Measurements from ENCODE around the gene KCNG1.
A peak's percentile ranks its signal among the peaks of the same experiment; 100 is the strongest.

The KCNG1 gene

DNA sequence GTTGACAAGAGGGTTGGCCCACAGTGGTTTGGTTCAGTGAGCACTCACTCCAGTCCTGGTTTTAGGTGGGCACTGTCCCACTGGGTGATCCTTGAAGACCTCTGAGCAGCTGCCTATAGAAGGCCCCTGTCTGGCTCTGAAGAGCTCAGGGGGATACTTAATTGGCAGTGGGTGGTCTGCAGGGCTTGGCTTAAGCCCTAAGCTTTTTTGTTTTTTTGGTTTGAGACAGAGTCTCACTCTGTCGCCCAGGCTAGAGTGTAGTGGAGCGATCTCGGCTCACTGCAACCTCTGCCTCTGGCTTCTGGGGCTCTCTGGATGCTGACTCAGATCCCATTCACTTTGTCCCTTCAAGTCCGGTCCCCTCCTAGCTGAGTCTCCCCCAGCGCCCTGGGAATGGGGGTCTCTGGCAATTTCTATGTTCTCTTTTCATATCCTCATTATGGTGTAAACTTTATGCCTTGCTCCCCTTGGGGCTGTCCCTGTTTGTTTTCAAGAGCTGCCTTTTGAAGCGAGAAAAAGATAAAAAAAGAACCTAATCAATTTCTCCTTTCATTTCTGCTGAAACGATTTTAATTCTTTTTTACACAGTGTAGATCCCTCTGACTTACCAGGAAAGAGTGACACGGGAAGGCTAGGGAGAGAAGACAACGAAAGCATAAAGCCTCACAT is 12.2 kb upstream of the KCNG1 start:
- DNase-seq: no peak

- no peak for DNase-seq
Observed at GRCh38 chr20:51034476-51034875, 11.6 kb upstream of the KCNG1 start.

- DNase-seq: no peak
Observed at GRCh38 chr20:51029963-51030920, 7.3 kb upstream of the KCNG1 start.

GRCh38 chr20:51029556-51029955 is 6.6 kb upstream of the KCNG1 start:
- DNase-seq: no peak

DNA sequence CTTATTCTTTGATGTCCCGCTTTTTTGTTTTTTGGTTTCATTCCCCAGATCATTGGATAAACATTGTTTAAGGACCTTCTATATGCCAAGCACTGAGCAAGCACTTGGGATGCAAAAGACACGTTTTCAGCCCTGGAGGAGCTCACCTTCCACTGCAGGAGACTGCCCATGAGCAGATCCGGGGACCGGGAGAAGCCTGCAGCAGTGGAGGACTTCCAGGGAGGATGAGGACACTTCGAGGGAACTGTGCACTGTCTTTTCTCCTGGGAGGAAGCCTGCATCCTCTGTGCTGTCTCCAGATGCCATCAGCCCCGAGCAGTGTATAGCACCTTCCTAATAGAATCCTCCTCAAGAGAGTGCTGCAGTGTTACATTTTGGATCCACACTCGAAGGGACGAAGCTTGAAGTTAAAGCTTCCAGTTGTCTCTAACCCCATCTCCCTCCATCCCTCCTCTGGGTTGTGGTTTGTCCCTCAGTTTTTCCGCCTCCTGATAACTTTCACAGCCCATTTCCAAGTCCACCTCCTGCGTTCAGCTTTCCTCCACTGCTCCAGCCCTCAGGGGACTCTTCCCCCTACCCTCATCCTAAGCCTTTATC is 5.8 kb upstream of the KCNG1 start:
- no peak for DNase-seq

- no peak for DNase-seq
Observed at GRCh38 chr20:51027035-51027795, 4.3 kb upstream of the KCNG1 start.

GRCh38 chr20:51026269-51026668 is 3.4 kb upstream of the KCNG1 start:
- DNase-seq: no peak

DNA sequence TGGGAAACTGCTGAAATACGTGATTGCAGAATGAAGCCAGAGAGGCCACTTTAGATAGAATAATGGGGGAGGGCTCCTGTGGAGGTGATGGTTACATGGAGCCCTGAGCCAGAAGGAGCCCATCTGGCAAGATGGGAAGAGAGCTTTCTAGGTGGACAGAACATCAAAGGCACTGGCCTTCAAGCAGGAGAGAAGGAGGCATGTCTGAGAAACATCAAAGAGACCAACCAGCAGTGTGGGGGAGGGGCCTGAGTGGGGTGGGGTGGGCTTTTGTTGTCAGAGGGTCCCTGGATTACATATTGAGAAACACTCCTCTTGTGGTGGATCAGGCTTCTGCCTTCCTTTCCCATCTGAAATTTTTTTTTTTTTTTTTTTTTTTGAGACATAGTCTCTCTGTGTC is 1.9 kb upstream of the KCNG1 start:
- no peak for DNase-seq

DNA sequence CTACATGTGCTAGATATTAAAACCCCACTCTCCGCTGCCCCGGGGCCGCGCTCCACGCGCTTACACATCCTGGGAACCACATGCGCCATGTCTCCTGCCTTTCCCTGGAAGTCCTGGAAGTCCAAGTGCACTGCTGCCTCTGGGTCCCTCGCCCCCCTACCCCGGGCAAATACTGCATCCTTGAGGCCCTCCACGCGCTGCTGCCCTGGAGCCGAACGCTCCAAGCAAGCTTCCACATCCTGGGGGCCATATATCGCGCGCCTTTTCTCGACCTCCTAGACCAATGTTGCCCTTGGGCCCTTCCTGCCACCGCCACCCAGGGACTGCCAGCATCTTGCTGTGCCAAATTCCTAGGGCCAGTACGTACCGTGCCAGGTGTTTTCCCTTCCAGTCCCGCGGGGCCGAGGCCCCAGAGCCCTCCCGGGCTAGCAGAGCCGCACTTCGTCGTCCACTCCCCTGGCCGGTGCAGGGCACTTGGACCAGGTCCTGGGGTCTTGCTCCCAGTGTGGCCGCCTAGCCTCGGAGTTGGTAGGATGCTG is 779 bp upstream of the KCNG1 start:
- DNase-seq: no peak

DNA sequence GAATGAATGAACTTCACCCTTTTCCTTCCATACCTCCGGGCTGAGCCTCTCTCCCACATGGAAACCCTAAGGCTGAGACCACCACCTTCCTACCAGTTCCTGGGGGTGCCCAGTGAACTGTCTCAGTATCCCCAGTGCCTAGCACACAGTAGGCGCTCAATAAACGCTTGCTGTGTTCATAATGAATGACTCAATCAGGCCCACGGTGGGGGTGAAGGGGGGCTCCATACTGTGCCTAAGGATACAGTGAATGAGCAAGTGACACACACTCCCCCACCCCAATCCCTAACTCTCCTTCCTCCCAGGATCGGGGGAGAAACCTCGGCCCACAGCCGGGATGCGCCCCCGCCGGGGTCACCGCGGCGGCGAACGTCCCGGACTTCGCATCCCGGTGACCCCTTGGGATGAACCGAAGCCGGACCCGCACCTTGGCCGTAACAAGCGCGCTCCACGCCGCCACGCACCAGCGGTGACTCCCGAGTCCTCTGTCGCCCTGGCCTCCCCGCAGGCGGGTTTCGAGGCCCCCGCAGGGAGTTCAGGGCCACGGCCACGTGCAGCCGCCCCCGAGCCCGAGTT is 592 bp downstream of the KCNG1 start:
- no peak for DNase-seq

DNA sequence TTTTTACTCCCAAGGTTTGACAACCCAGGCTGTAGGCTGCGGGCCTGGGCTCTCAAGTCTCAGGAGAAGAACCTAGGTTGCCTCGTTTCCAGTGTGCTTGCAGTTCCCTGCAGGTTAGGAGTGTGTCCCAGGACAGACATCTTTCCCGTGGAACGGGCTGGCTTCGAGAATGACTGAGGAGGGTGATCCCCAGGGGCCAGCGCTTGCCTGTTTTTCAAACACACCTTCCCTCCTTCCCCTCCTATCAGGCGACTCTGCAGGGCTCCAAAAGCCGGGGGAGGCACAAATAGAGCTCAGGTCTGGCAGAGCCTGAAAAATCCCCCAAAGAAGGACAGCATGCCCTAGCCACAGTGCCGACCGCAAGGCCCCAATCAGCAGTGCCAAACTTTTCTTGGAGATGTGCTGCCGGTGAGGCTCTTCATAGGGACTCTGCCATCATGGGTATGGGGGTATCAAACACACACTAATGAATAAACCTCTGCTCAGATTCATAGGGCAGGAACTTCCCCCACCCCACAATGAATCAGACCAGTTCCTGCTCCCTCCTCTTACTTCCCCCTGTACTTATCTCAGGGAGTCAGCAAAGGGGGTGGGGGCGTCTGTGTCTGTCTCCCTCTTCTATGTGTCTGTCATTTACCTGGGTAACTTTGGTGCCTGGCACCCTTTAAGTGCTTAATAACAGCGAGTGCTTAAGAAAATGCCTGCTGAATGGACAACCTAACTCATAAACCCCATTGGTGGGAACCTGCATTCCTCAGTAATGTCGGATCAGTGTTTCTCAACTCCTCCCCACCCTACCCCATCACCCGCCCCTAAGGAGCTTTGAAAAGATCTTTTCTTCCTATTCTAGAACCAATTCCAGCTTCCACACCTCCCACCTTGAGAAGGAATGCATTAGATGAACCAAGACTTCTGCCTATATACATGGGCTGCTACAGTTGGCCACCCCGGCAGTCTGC is 1.6 kb downstream of the KCNG1 start:
- no peak for DNase-seq

- DNase-seq: no peak
Observed at GRCh38 chr20:51020657-51021056, 2.2 kb downstream of the KCNG1 start.

DNA sequence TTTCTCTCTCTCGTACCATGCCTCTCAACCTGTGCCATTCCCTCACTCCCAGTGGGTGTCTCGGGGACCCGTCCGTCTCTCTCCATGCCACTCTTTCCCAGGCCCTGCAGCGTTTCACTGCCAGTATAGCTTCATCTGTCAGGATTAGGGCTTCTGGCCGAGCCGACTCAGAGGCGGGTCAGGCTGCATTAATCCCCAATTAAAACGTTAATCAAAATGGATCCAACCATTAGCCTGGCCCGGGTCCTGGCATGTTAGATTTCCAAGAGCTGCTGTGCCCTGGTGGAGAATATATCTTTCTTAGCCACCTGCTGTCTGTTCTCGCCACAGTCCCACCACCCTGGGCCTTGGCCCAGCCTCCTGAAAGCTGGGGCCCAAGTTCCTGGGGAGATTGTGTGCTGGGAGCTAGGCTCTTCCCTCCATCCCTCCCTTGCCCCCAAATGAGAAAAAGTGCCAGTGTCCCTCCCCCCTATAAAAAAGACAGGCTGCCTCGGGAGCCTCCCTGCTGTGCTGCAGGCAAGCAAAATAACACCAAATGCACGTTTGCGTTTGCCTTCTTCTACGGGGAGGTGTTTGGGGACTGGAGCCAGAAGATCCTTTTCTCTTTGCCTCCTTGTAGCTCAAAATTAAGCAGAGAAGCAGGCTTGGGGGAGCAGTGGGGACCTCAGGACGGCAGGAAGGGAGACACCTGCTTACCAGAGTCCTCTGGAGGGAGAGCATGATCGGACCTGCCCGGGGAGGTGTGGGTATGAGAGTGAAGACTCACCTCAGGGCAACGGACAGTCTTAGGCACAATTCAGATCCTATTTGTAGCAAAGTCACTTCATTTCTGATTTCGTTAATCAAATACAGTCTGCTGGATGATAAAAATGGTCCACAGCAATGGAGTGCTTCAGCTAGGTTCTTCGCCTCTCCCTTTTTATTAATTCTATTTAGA is 3.0 kb downstream of the KCNG1 start:
- DNase-seq: no peak

DNA sequence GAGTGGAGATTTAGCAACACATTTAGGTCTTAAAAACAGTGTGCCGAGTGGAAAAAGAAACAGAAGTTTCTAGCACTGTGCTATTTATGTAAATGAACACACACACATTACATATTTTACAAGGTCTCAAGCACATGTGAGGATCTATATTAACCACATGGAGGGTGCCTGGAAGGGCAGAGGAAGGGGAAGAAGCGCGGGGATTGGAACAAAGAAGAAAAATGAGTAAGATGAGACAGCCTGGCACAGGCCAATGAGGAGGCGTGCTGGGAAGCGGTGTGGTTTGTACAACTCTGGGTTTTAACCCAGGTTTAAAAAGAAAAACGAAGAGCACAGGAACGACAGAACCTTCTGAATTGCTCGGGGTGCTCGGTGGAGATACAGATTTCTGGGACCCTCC is 5.7 kb downstream of the KCNG1 start:
- DNase-seq: no peak

GRCh38 chr20:51016521-51016920 is 6.4 kb downstream of the KCNG1 start:
- no peak for DNase-seq

DNA sequence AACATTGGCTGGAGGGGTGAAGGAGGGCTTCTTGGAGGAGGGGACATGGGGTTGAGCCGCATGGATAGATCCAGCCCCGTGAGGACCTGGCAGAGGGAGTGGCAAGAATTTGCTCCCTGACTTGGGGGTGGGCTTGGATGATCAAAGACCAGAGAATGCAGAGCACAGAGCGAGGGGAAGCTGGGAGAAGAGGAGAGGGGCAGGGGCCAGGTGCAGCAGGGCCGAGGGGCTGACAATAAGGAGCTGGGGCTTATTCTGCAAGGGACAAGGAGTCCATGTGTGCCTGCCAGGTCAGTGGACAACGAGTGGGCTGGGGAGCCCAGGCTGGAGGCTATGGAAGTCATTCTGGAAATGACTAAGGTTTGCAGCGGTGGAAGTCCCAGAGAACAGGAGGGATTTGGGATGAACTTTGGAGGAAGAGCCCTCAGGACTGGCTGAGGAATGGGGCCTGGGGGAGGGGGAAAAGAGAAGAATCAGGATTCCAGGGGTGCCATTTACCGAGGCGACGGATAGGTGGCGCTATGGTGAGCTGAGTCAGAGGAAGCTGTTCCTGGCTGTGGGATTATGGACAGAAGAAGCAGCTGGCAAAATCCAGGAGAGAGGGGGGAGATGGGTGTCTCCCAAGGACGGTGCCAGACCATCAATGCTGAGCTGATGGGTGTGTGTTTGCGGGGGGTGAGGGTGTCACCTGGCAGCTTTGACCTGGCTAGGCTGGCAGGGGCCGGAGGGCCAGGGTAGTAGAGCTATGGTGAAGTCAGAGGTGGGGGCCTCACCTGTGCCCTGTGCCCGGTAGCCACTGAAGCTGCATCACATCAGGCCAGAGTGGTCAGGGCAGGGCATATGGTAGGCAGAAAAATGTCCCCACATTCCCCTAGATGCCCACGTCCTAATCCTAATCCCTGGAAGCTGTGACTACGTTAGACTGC is 7.8 kb downstream of the KCNG1 start:
- peak; percentile 61 for DNase-seq

- DNase-seq: no peak
Observed at GRCh38 chr20:51013577-51014330, 9.2 kb downstream of the KCNG1 start.

DNA sequence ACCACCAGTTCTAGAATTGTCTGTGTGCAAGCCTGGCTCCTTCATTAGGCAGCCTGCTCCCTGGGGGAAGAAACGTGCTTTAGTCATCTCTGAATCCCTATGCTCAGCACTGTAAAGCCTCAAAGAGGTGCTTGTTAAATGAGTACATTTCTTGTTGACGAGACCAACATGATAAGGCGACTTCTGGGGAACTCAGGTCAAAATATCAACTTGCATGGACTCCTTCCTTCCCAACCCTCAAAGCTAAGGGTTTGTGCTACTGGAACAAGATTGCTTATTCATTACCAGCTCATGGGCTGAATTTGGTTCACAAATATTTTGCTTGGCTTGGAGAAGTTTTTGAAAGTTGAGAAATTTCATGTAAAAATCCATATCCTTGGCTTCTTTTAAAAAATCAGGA is 10.6 kb downstream of the KCNG1 start:
- no peak for DNase-seq

Measured in left hindlimb (tissue), 1 donor.